HepG2 (cell line): Measurements from ENCODE around the gene FAM219A.
"Not testable (repeated sequence)": the region's sequence is repeated elsewhere in the genome, so short reads cannot be mapped to it uniquely, and the experiment has no call there.

Experiments
- ATF5 ChIP-seq: sonication (generic); formaldehyde crosslinking; IDR thresholded peaks from 2 replicates; pipeline ENCODE4 v1.4.0; 2020; ENCODE audit warnings: mild to moderate bottlenecking, low read depth, missing genetic modification reagents
- POLR2A ChIP-seq, 2 experiments: IDR thresholded peaks; 2 replicates each; pipeline ENCODE4 v1.6.1; 2011; ENCODE audit warnings: low read depth in 2 of 2, low read length in 2 of 2, mild to moderate bottlenecking in 1 of 2, moderate library complexity in 1 of 2; ENCODE audit not compliant: insufficient read depth in 1 of 2
- POLR2AphosphoS5 ChIP-seq: IDR thresholded peaks from 2 replicates; pipeline ENCODE4 v1.6.1; 2012; ENCODE audit warnings: low read depth, low read length
- RBM22 ChIP-seq: fragments of 200-400 bp; formaldehyde crosslinking; optimal IDR thresholded peaks from 2 replicates; pipeline ENCODE3; 2017; ENCODE audit warnings: mild to moderate bottlenecking, low read length, moderate library complexity
- SMARCC2 ChIP-seq: fragments of 450-650 bp; IDR thresholded peaks from 2 replicates; pipeline ENCODE4 v1.6.1; 2017; ENCODE audit warnings: antibody characterized with exemption, mild to moderate bottlenecking
- ZFP36L1 ChIP-seq: sonication (generic); formaldehyde crosslinking; IDR thresholded peaks from 2 replicates; pipeline ENCODE4 v1.8.0; 2022; ENCODE audit warnings: mild to moderate bottlenecking, missing genetic modification reagents, moderate library complexity

- not testable (repeated sequence) for TF ChIP-seq SMARCC2; POLR2AphosphoS5; POLR2A (IDR thresholded peaks at IDR 0.05; ENCODE audit: insufficient read depth in 1 of 2, low read depth in 2 of 2, low read length in 2 of 2); RBM22; ATF5 (CRISPR knock-in tag)
- TF ChIP-seq ZFP36L1 = 0 out of 2 replicates have a peak, but pooled peaks have one; percentile 24
Observed at GRCh38 chr9:34352122-34352652, 106.2 kb downstream of the FAM219A start.
